Progenitor cell of endocrine pancreas (in vitro differentiated cells): ENCODE measurements around the gene WNT2B. TPM values are rescaled to one million over a fixed set of nuclear protein-coding genes. Genes with fewer than 3 reads are reported as not detected.
A peak's percentile ranks its signal among the peaks of the same experiment; 100 is the strongest.

Experiments used
- DNase-seq: peaks from one replicate; pipeline ENCODE4 v3.0.0; 2021; ENCODE audit warnings: low spot score; ENCODE audit not compliant: unreplicated experiment
- H3K27ac Mint-ChIP-seq: 2 replicates; pipeline ENCODE4 v1.8.0; 2021; ENCODE audit warnings: mild to moderate bottlenecking, moderate library complexity, mixed read lengths
- H3K27me3 Mint-ChIP-seq: 2 replicates; pipeline ENCODE4 v1.8.0; 2021; ENCODE audit warnings: mixed read lengths
- H3K36me3 Mint-ChIP-seq: 2 replicates; pipeline ENCODE4 v1.8.0; 2022; ENCODE audit warnings: mixed read lengths; ENCODE audit not compliant: insufficient read depth
- H3K4me1 Mint-ChIP-seq: 2 replicates; pipeline ENCODE4 v1.8.0; 2021; ENCODE audit warnings: low read depth, mixed read lengths
- H3K4me3 Mint-ChIP-seq: 2 replicates; pipeline ENCODE4 v1.8.0; 2021; ENCODE audit warnings: low read depth, mild to moderate bottlenecking, moderate library complexity, mixed read lengths
- H3K9me3 Mint-ChIP-seq: 2 replicates; pipeline ENCODE4 v1.8.0; 2021; ENCODE audit warnings: low read depth, mixed read lengths
- total RNA-seq: library from RNA; stranded (reverse); gene quantifications from 2 replicates; pipeline ENCODE4 v1.2.1, GENCODE V29; 2021
- TF ChIP-seq, protein P1 (sequence below): fragments of 200-600 bp; sonication (generic); IDR thresholded peaks from one replicate; pipeline ENCODE4 v1.5.0; 2021; ENCODE audit warnings: antibody characterized with exemption, mild to moderate bottlenecking; ENCODE audit not compliant: unreplicated experiment

Gene WNT2B
- total RNA-seq, 1 donor from 2014 or later, result 0.77 TPM

DNA sequence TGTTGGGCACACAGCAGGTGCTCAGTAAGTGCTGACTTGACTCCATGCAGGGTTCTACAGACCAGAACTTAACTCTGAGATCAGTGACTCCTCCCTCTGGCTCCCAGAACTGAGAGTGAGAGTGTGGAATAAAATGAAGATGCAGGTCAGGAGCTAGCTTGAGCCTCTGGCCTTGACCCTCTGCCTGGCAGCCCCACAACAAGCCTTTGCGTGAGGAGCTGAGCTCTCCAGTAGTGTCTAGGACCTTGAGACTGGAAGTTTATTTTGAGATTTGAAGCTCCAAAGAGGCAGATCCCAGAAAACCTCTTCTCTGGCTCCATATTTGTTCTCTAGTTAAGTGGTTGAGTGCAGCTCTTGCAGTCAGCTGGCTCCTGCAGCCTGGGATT lies 3.4 kb upstream of the WNT2B start:
- Mint-ChIP-seq H3K9me3 (no peaks in the 10 kb centered on the region), H3K4me1 (no peaks in the 10 kb centered on the region), H3K27ac (no peak overlapping the region), H3K4me3 (no peak overlapping the region), H3K36me3 (no peaks in the 10 kb centered on the region), H3K27me3 (peaks cover 85% of the 10 kb centered on the region)
- TF ChIP-seq, protein P1, sequence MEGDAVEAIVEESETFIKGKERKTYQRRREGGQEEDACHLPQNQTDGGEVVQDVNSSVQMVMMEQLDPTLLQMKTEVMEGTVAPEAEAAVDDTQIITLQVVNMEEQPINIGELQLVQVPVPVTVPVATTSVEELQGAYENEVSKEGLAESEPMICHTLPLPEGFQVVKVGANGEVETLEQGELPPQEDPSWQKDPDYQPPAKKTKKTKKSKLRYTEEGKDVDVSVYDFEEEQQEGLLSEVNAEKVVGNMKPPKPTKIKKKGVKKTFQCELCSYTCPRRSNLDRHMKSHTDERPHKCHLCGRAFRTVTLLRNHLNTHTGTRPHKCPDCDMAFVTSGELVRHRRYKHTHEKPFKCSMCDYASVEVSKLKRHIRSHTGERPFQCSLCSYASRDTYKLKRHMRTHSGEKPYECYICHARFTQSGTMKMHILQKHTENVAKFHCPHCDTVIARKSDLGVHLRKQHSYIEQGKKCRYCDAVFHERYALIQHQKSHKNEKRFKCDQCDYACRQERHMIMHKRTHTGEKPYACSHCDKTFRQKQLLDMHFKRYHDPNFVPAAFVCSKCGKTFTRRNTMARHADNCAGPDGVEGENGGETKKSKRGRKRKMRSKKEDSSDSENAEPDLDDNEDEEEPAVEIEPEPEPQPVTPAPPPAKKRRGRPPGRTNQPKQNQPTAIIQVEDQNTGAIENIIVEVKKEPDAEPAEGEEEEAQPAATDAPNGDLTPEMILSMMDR, result no peak
- DNase-seq, result no peak

DNA sequence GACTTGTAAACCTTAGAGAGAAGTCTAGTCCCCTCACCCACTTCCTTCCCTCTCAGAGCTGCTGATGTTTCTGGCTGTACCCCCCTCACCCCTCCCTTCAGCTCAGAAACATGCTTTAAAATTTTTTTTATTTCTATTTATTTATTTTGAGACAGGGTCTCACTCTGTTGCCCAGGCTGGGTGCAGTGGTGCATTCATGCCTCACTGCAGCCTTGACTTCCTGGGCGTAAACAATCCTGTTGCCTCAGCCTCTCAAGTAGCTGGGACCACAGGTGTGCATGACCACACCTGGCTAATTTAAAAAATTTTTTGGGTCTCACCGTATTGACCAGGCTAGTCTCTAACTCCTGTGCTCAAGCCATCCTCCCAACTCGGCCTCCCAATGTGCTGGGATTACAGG lies 2.9 kb upstream of the WNT2B start:
- H3K4me1 Mint-ChIP-seq, result no peaks in the 10 kb centered on the region
- TF ChIP-seq, protein P1, result no peak
- DNase-seq, result no peak
- no peak overlapping the region for H3K27ac Mint-ChIP-seq
- H3K36me3 Mint-ChIP-seq, result no peaks in the 10 kb centered on the region
- no peak overlapping the region for H3K4me3 Mint-ChIP-seq
- H3K9me3 Mint-ChIP-seq, result no peaks in the 10 kb centered on the region
- H3K27me3 Mint-ChIP-seq, result peaks cover 89% of the 10 kb centered on the region

DNA sequence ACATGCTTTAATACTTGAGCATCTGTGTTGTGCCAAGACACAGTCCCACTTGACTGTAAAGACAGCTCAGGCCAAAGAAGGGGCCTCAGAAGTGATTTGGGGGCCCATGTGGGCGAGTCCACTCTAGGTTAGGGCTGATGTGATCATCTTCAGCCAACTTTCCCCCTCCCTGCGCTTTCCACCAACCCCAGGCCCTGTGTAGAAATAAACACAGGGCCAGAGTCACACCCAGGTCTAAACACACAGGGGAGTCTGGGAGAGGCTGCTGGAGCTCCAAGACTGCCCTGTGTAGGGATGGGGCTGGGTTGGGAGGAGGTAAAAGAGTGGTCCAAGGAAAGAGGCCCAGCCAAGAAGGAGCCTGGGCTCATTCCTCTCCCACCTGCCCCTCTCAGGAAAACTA lies 2.5 kb upstream of the WNT2B start:
- no peak overlapping the region for H3K27ac Mint-ChIP-seq
- no peak overlapping the region for H3K4me3 Mint-ChIP-seq
- no peaks in the 10 kb centered on the region for H3K4me1 Mint-ChIP-seq

DNA sequence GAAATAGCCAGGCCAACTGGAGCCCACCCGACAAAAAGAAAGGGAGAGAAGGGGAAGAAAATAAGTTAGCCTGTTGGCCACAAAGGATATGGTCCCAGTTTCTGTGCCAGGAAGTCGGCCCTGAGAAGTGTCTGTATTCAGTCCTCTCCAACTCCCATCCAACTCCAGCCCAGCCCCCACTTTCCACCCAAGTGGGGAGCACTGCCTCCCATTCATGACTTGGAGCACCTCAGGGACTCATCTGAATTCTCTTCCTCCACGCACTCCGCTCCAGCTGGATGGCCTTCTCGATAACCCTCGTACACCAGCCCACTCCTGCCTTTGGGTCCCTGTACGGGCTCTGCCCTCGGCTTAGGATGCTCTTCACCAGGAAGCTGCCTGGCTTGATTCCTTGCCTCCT lies 2.0 kb upstream of the WNT2B start:
- TF ChIP-seq, protein P1, result no peak
- H3K27ac Mint-ChIP-seq, result no peak overlapping the region
- H3K4me3 Mint-ChIP-seq, result no peak overlapping the region
- peaks cover 89% of the 10 kb centered on the region for H3K27me3 Mint-ChIP-seq
- no peaks in the 10 kb centered on the region for H3K9me3 Mint-ChIP-seq
- no peaks in the 10 kb centered on the region for H3K36me3 Mint-ChIP-seq
- no peak for DNase-seq
- no peaks in the 10 kb centered on the region for H3K4me1 Mint-ChIP-seq

More for the DNA sequence above, 2.5 kb upstream of the WNT2B start:
- no peak for DNase-seq
- Mint-ChIP-seq H3K27me3 (peaks cover 89% of the 10 kb centered on the region), H3K9me3 (no peaks in the 10 kb centered on the region), H3K36me3 (no peaks in the 10 kb centered on the region)
- TF ChIP-seq, protein P1, result no peak

DNA sequence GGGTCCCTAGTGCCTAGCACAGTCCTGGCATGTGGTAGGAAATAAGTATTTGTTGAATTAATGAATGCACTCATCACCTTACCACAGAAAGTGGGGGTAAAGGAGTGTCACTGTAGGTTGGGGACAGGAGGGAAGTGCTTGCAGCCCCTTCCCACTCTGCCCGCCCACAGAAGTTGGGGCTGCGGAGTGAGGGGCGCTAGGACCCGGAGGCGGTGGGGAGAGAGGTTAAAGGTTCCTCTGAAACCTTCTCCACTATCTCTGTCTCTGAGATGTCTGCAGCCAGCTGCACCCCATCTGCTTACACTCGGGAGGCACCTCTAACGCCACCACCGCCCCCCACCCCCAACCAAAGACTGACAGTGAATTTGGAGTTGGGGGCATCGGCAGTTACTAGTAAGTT lies 1.4 kb upstream of the WNT2B start:
- Mint-ChIP-seq H3K27me3 (peaks cover 92% of the 10 kb centered on the region), H3K36me3 (no peaks in the 10 kb centered on the region), H3K27ac (no peak overlapping the region), H3K4me3 (peak overlapping the region; percentile 10), H3K4me1 (no peaks in the 10 kb centered on the region), H3K9me3 (no peaks in the 10 kb centered on the region)
- no peak for DNase-seq
- TF ChIP-seq, protein P1, result no peak

DNA sequence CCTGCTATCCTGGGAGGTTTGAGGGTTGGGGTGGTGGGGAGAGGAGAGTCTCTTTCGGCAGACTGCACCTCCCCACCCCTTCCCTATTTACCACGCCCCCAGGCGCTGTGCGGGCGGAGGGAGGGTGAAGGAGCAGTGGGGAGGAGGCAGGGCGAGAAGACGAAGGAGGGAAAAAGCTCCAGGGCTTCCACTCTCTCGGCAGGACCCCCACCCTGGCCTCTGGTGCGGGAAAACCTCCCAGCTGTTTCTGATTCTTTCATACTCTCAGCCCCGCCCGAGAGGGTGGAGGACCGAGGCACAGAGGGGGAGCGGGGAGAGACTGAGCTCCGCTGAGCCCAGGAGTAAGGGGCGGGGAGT lies 866 bp upstream of the WNT2B start:
- H3K27me3 Mint-ChIP-seq, result peaks cover 92% of the 10 kb centered on the region
- no peaks in the 10 kb centered on the region for H3K4me1 Mint-ChIP-seq
- no peaks in the 10 kb centered on the region for H3K9me3 Mint-ChIP-seq
- TF ChIP-seq, protein P1, result no peak
- no peak for DNase-seq
- no peaks in the 10 kb centered on the region for H3K36me3 Mint-ChIP-seq
- H3K4me3 Mint-ChIP-seq, result peak overlapping the region; percentile 62
- no peak overlapping the region for H3K27ac Mint-ChIP-seq
